Measurements from ENCODE around the gene SLC8A2. TPM values are rescaled to one million over a fixed set of nuclear protein-coding genes. Genes with fewer than 3 reads are reported as not detected.

SLC8A2 gene
- total RNA-seq, 1 donor from 2014 or later: 3.7 TPM

GRCh38 chr19:47464675-47465419 lies 6.8 kb downstream of the SLC8A2 start:
- Mint-ChIP-seq H3K9me3 (no peaks in the 10 kb centered on the region), H3K4me1 (no peaks in the 10 kb centered on the region), H3K36me3 (no peaks in the 10 kb centered on the region), H3K4me3 (no peak overlapping the region), H3K27ac (no peak overlapping the region), H3K27me3 (ENCODE audit: low read depth) (peaks cover 61% of the 10 kb centered on the region)
- no peak for DNase-seq (ENCODE audit: low spot score in 2 of 2, unreplicated experiment in 2 of 2)
- TF ChIP-seq, protein P1, sequence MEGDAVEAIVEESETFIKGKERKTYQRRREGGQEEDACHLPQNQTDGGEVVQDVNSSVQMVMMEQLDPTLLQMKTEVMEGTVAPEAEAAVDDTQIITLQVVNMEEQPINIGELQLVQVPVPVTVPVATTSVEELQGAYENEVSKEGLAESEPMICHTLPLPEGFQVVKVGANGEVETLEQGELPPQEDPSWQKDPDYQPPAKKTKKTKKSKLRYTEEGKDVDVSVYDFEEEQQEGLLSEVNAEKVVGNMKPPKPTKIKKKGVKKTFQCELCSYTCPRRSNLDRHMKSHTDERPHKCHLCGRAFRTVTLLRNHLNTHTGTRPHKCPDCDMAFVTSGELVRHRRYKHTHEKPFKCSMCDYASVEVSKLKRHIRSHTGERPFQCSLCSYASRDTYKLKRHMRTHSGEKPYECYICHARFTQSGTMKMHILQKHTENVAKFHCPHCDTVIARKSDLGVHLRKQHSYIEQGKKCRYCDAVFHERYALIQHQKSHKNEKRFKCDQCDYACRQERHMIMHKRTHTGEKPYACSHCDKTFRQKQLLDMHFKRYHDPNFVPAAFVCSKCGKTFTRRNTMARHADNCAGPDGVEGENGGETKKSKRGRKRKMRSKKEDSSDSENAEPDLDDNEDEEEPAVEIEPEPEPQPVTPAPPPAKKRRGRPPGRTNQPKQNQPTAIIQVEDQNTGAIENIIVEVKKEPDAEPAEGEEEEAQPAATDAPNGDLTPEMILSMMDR (IDR thresholded peaks at IDR 0.05; ENCODE audit: unreplicated experiment): no peak

GRCh38 chr19:47461876-47462275 lies 9.8 kb downstream of the SLC8A2 start:
- Mint-ChIP-seq H3K36me3 (no peaks in the 10 kb centered on the region), H3K4me1 (no peaks in the 10 kb centered on the region), H3K9me3 (no peaks in the 10 kb centered on the region), H3K27me3 (ENCODE audit: low read depth) (peaks cover 33% of the 10 kb centered on the region), H3K27ac (no peak overlapping the region), H3K4me3 (no peak overlapping the region)
- DNase-seq (ENCODE audit: low spot score in 2 of 2, unreplicated experiment in 2 of 2): no peak
- TF ChIP-seq, protein P1 (IDR thresholded peaks at IDR 0.05; ENCODE audit: unreplicated experiment): no peak

DNA sequence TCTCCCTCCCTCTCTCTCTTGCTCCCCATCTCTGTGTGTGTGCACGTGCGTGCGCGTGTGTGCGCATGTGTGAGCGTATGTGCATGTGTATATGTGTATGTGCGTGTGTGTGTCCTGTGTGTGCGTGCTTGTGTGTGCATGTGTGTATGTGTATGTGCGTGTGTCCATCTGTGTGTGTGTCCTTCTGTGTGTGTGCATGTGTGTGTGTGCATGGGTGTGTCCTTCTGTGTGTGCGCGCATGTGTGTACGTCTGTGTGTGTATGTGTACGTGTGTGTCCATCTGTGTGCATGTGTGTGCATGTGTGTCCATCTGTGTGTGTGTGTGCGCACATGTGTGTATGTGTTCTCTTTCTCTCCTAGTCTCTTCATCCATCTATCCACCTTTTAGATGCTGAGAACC lies 12.2 kb downstream of the SLC8A2 start:
- peaks cover 11% of the 10 kb centered on the region for H3K9me3 Mint-ChIP-seq
- TF ChIP-seq, protein P1 (IDR thresholded peaks at IDR 0.05; ENCODE audit: unreplicated experiment): no peak
- DNase-seq (ENCODE audit: low spot score in 2 of 2, unreplicated experiment in 2 of 2): no peak
- no peaks in the 10 kb centered on the region for H3K4me1 Mint-ChIP-seq
- peaks cover 35% of the 10 kb centered on the region for H3K27me3 Mint-ChIP-seq (ENCODE audit: low read depth)
- H3K36me3 Mint-ChIP-seq: peaks cover 6% of the 10 kb centered on the region
- no peak overlapping the region for H3K4me3 Mint-ChIP-seq
- H3K27ac Mint-ChIP-seq: no peak overlapping the region

DNA sequence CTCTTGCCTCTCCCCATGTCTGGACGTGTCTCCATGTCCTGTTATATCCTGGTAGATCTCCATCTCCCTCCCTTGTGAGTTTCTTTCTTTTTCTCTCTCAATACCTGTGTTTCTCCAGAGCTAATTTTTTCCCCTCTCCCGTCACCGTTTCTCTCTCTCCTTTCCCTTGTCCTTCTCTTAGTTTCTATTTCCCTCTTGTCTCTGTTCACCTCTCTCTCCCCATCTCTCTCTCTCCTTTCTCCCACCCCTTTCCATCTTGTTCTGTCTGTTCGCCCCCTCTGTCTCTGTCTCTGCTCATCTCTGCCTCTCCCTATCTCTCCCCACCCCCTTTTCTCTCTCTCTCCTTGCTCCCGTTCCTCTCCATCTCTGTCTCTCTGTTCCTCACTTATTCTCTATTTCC lies 13.0 kb downstream of the SLC8A2 start:
- TF ChIP-seq, protein P1 (IDR thresholded peaks at IDR 0.05; ENCODE audit: unreplicated experiment): no peak
- Mint-ChIP-seq H3K4me3 (no peak overlapping the region), H3K9me3 (peaks cover 11% of the 10 kb centered on the region), H3K4me1 (no peaks in the 10 kb centered on the region), H3K27ac (no peak overlapping the region), H3K27me3 (ENCODE audit: low read depth) (peaks cover 37% of the 10 kb centered on the region), H3K36me3 (peaks cover 6% of the 10 kb centered on the region)
- no peak for DNase-seq (ENCODE audit: low spot score in 2 of 2, unreplicated experiment in 2 of 2)

DNA sequence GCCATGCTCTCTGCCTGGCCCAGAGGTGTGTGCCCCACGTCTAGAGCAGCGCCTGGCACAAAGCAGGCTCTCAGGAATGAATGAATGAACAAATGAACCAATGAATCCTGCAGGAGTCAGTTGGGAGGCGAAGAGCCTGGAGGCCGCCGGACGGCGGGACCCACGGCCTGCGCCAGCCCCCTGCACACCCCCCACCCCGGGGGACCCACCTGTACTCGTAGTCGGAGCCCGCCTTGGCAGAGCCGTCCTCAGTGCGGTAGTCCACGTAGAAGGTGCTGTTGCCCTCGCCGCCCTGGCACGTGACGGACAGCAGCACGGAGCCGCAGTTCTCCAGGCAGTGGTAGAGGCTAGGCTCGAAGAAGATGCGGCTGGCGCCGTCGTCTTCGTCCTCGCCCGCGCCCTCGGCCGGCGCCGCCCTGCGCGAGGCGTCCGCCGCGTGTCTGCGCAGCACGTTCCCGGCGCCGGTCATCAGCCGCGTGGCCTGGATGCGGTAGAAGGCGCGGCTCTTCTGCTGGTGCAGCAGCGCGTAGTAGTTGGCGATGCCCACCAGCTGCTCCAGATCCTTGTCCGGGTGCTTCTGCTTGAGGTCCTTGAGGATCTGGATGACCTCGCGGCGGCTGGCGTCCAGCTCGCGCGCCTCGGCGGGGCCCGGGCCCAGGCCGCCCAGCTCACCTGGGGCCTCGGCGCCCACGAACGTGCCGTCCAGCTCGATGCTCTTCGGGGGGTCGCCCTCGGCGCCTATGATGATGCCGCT lies 14.8 kb downstream of the SLC8A2 start:
- DNase-seq (ENCODE audit: low spot score in 2 of 2, unreplicated experiment in 2 of 2): no peak
- Mint-ChIP-seq H3K4me3 (no peak overlapping the region), H3K4me1 (no peaks in the 10 kb centered on the region), H3K27ac (no peak overlapping the region), H3K9me3 (peaks cover 11% of the 10 kb centered on the region), H3K27me3 (ENCODE audit: low read depth) (peaks cover 44% of the 10 kb centered on the region), H3K36me3 (peaks cover 6% of the 10 kb centered on the region)
- TF ChIP-seq, protein P1 (IDR thresholded peaks at IDR 0.05; ENCODE audit: unreplicated experiment): no peak

Data from mesothelial cell of epicardium (in vitro differentiated cells).